Prostate gland (tissue), 2 donors: Measurements from ENCODE around the gene F7.

Source experiments
- CTCF ChIP-seq, 4 experiments: fragments of 200-600 bp in 2 of 4; fragments of 450-650 bp in 2 of 4; sonication (generic) in 2 of 4; IDR thresholded peaks; 1 replicate in 3 of 4; 2 replicates in 1 of 4; pipeline ENCODE4 v1.5.1; 2016 to 2019; ENCODE audit warnings: antibody characterized with exemption in 4 of 4, mild to moderate bottlenecking in 2 of 4, moderate library complexity in 2 of 4
- POLR2A ChIP-seq: fragments of 450-650 bp; IDR thresholded peaks from one replicate; pipeline ENCODE4 v1.6.1; 2016; ENCODE audit warnings: antibody characterized with exemption, mild to moderate bottlenecking
- POLR2AphosphoS5 ChIP-seq: sonication (generic); formaldehyde crosslinking; IDR thresholded peaks from one replicate; pipeline ENCODE4 v1.6.1; 2017; ENCODE audit warnings: antibody characterized with exemption

DNA sequence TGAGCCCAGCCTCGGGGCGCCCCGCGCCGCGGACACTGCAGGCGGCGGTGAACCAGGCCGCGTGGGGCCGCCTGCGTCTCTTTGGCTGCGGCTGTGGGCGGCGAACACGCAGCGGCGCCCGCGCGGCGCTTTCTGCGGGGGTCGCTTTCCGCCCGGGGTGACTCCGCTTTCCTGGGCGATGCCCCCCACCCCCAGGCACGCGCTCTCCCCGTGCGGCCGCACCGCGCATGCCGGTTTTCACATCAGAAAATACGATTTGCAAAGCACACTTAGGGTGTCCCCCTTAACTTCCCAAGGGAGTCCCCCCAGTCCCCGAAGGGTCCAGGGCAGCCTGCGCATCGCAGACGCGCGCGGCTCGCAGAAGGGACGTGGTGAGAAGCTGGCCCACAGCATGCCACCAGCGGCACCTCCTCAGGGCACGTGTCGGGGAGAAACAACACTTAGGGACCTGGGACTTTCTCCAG, 5.3 kb downstream of the F7 start:
- TF ChIP-seq CTCF (IDR thresholded peaks at IDR 0.05), result no peak
- TF ChIP-seq POLR2A, result no peak
- no peak for TF ChIP-seq POLR2AphosphoS5
